GM18526 (cell line): ENCODE results near the gene RASGRF2.

ENCODE experiments used
- POLR2A ChIP-seq: IDR thresholded peaks from 3 replicates; pipeline ENCODE4 v1.6.1; 2011; ENCODE audit not compliant: insufficient read length; ENCODE audit errors: extremely low read depth

Gene RASGRF2

DNA sequence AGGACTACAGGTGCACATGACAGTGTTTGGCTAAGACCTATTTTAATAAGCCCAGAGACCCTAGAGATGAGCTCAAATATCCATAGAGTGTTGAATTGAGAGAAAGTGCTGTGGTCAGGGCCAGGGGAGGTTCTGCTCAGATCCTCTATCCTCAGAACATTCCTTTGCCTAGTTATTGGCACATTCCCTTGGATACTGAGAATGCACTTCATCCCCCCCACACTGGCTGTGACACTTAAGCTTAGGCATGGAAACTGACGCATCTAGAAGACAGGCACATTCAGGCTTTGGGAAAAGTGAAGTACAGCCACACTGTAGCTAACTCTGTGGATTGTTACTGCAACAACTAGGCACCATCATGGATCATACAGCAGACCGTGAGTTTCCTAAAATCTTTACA is 27.1 kb upstream of the RASGRF2 start:
- no peak for TF ChIP-seq POLR2A

DNA sequence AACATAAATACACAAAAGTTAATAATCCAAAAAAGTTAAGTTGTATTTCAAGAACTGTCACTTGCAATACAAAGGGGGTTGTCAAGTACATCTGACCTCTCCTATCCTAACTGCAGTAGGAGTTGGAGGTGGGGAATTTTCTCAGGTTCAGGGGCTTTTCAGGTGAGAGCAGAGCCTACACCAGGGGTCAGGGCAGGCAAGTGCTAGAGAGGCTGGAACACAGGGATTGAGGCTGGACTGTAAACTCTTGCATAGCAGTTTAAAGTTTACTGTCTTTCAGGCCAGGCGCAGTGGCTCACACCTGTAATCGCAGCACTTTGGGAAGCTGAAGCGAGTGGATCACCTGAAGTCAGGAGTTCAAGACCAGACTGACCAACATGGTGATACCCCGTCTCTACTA is 25.4 kb upstream of the RASGRF2 start:
- no peak for TF ChIP-seq POLR2A

DNA sequence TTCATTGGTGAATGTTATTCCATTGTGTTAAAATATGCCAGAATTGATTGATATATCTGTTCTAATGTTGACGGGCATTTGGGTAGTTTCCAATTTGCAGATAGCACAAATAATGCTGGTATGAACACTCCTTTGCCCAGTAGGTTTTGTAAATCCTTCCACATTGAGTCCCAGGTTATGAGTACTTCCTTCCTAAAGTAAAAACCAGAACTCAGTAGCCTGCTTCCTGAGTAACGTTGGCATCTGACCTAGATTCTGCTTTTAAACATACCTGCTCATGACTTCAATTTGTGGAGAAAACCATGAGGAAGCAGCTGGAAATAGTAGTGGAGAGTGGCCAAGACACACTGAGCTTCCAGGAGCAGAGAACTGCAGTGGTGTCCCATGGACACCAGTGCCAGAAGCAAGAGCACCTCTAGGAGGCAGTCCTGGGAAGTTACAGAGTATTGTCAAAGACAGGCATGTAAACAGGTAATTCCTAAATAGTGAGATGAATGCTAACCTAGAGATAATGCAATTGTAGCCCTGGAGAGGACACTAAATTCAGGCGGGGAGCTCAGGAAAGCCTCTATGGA is 24.3 kb upstream of the RASGRF2 start:
- TF ChIP-seq POLR2A, result no peak

GRCh38 chr5:80936881-80937280 is 23.3 kb upstream of the RASGRF2 start:
- TF ChIP-seq POLR2A, result no peak

DNA sequence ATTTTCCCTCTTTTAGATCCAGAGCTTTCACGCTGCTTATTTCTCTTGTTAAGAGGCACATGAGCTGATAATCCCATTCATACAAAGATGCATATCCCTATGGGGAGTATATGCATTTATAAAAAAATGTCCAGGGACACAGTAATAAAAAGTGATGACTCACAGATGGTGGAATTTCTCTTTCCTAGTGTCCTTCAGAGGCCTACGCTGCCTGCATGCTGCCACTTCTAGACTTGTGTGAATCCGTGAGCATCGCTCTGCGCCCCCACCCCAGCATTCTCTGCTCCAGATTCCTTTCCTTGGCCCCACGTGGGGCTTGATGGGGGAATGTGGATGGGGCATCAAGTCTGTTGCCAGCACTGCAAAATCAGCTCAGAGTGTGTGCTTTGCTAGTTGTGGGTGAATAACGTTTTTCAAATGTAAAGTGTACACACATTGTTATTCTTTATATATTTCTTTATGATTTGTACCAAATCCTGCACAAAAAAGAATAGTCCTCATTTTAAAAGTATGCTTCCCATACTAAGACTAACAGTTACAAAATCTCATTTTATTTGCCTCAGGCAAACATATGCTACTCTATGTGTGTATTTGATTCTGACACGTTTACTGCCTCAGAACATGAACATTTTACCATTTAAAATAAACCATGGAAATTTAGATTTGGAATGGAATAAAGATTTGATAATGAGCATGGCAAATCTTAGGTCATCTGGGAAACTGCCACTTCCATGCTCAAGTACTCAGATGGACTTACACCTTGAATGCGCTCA is 22.4 kb upstream of the RASGRF2 start:
- TF ChIP-seq POLR2A, result no peak

DNA sequence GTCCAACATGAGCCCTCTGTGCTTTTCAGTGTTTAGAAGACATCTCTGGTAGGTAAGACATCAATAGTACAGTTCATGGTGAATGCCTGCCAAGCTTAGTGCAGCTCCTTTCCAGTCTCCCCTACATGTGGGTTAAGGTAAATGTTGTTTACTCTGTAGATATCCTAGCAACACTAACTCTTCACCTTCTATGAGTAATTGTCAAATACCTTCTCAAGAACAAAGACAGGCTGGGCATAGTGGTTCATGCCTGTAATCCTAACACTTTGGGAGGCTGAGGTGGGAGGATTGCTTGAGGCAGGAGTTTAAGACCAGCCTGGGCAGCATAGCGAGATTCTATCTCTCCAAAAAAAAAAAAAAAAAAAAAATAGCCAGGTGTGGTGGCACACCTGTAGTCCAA is 18.7 kb upstream of the RASGRF2 start:
- TF ChIP-seq POLR2A, result no peak

DNA sequence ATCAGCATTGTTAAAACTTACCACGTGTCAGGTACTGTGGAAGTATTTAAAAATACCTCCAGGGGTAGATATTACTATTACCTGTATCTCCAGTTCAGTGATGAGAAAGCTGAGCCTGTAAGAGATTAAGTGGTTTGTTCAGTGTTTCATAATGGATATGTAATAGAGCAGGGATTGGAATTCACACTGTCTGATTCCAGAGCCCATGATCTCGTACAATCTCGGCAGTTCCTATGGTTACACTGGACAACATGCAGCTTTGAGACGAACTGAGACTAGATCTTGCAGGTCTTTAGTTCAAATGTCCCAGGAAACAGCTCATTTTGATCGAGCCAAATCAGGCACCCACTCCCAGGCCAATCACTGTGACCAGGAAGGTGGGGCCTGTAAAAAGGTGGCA is 8.8 kb upstream of the RASGRF2 start:
- no peak for TF ChIP-seq POLR2A

- TF ChIP-seq POLR2A, result no peak
These were observed 6.6 kb upstream of the RASGRF2 start for GRCh38 chr5:80953587-80953986.

GRCh38 chr5:80955082-80955590 is 5.0 kb upstream of the RASGRF2 start:
- TF ChIP-seq POLR2A, result no peak

GRCh38 chr5:80956272-80956671 is 3.9 kb upstream of the RASGRF2 start:
- no peak for TF ChIP-seq POLR2A

- TF ChIP-seq POLR2A, result no peak
These were observed 3.0 kb upstream of the RASGRF2 start for GRCh38 chr5:80957031-80957761.

GRCh38 chr5:80958616-80959015 is 1.5 kb upstream of the RASGRF2 start:
- no peak for TF ChIP-seq POLR2A

GRCh38 chr5:80959138-80959537 is 1.0 kb upstream of the RASGRF2 start:
- TF ChIP-seq POLR2A, result no peak

- no peak for TF ChIP-seq POLR2A
These were observed 590 bp downstream of the RASGRF2 start for GRCh38 chr5:80960531-80961375.

DNA sequence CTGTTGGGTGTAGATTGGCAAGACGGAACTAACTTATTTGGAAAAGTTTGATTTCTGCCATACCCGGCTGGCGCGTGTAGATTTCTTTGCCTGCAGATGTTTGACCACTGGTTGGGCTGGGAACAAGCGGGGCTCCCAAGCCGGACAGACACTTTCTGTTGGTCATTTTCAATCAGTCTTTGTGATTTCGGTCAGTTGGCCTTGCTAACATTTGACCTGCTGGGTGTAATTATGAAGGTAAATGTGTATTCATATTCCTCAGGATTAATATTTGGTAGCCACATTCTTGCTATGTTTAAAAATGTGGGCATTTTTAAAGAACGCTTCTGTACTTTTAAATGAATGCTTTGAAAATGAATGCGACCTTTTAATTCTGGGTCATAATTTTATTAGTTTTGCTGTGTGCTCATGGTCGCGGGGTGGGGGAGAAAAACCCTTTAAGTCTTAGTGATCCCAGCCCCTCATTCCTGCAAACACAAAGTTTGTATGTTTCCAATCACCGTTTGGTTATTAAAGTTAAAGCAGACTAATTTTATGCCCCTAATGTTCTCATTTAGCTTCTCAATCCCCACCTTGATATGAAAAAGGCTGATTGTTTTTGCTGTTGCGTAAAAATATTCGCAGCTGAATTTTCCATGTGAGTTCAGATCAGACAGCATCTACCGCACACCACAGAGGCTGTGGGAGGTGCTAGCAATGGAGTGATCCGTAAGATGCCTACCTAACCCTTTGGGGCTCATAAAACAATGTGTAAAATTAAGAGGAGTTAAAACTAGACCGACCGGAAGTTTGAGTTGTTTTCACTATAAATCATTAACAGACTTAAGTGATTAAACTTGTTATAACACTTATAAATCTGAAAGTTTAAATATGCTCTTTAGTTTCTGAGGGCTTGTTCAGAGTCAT is 1.5 kb downstream of the RASGRF2 start:
- no peak for TF ChIP-seq POLR2A
